Measurements from ENCODE around the gene PID1.

Gene PID1

GRCh38 chr2:229257985-229258384 lies 13.1 kb downstream of the PID1 start:
- no peak for ATAC-seq

DNA sequence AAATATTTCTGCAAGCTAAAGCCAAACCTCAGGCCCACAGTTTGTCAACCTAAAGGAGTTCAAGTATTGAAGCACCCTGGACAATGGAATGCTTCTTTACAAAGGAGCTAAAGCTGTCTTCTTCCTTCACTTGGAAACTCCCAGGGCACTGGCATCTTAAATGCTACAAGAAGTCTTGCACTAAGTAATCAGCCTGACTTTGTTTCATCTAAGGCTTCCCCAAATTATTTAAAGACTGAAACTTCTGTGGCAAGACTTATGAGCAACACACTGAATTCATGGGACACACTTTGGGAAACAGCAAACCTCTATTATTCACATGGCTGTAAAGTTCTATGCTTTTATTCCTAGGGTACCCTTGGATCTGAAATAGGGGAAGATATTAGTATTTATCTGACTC lies 14.7 kb downstream of the PID1 start:
- ATAC-seq, result no peak

GRCh38 chr2:229254206-229254605 lies 16.9 kb downstream of the PID1 start:
- no peak for ATAC-seq

- ATAC-seq, result no peak
Observed at GRCh38 chr2:229252996-229253395, 18.1 kb downstream of the PID1 start.

- ATAC-seq, result no peak
Observed at GRCh38 chr2:229252280-229252679, 18.8 kb downstream of the PID1 start.

- no peak for ATAC-seq
Observed at GRCh38 chr2:229249536-229249935, 21.6 kb downstream of the PID1 start.

GRCh38 chr2:229246334-229246733 lies 24.8 kb downstream of the PID1 start:
- ATAC-seq, result no peak

GRCh38 chr2:229244975-229245374 lies 26.1 kb downstream of the PID1 start:
- no peak for ATAC-seq

DNA sequence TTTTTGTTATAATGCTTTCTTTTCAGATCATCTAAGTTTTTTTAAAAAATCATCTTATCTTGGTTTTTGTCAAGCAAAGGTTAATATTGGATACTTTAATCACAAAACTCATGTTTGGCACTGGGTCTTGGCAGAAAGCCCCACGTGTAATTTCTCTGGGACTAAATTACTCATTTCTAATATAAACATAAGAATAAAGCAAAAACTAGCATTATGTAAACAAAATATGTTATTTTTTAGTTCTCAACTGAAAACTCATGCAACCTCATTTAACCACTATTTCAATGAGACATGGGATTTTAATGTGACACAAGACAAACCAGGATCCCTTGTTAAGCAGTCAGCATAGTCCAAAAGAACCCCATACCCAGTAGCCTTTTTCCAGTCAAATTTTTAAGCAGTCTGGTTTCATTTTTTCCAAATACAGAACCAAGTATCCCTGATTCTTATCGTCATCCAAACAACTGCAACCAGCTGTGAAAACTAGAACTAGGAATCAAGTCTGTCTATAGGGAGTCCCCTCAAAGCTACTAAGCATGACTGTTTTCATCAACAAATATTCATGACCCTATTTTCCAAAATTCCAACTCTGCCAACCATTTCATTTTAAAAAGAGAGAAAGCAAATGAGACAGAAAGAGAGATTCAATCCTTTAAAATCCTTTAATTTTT lies 27.1 kb downstream of the PID1 start:
- ATAC-seq, result no peak

- ATAC-seq, result no peak
Observed at GRCh38 chr2:229240984-229241491, 30.0 kb downstream of the PID1 start.

GRCh38 chr2:229239021-229239420 lies 32.1 kb downstream of the PID1 start:
- no peak for ATAC-seq

GRCh38 chr2:229237270-229237669 lies 33.8 kb downstream of the PID1 start:
- no peak for ATAC-seq

GRCh38 chr2:229235131-229235914 lies 35.8 kb downstream of the PID1 start:
- no peak for ATAC-seq

DNA sequence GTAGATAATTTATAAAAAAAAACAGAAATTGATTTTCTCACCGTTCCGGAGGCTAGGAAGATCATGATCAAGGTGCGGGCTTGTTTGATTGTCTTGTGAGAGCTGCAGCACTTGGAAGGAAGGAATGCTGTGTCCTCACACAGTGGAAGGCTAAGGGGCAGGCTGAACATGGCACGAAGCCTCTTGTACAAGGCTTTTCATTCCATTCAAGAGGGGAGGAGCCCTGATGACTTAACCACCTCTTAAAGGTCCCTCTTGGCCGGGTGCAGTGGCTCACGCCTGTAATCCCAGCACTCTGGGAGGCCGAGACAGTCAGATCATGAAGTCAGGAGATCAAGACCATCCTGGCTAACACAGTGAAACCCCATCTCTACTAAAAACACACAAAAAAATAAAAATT lies 39.2 kb downstream of the PID1 start:
- ATAC-seq, result no peak

- no peak for ATAC-seq
Observed at GRCh38 chr2:229231328-229231868, 39.7 kb downstream of the PID1 start.

DNA sequence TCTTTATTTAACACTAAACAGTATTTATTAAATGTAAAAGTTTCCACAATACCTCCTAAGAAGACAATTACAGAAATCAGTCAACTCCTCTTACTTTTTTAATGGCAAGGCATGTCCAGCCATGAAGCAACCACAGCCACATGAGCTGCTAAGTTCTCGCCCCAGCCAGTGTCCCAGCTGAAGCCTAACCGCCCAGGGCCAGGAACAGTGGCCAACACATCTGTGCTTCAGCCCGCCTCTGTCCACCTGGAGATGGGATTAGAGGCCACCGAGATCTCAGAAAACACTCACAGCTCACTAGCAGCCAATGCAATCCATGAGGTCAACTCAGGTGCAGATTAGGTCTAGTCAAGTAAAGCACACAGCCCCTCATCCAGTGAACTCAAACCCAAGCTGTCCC lies 40.2 kb downstream of the PID1 start:
- ATAC-seq, result no peak

DNA sequence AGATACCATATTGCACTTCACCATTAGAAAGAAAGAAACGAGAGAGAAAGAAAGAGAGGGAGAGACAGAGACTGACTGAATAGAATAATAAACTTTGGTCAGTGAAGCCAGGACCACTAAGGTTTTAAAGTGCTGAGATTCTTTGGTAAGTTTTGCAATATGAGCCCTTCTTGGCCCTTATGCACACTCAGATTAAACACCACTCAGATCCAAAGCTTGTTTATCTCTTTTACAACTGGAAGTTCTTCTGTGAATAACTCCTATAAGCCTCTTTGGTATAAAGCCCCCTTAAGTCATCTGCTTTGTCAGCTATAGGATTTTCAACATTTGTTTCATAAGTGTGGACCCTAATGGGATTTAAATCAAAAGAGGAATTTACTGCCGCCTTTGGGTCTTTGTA lies 40.8 kb downstream of the PID1 start:
- no peak for ATAC-seq

GRCh38 chr2:229226382-229226781 lies 44.7 kb downstream of the PID1 start:
- no peak for ATAC-seq

DNA sequence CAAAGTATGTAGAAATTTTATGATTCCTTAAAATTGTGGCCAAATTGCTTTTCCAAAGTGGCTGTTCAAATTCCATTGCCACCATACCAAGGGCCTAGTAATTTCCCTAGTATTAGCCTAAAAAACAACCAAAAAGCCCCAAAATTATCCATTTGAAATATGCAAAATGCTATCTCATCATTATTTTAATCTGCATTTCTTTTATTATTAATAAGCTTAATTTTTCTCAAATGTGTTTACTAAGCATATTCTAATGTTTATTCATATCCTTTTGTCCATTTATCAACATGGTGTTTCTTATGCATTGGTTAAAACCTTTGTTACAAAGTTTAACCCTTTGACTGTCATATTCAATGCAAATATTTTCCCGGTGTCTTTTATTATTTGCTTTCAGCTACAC lies 48.0 kb downstream of the PID1 start:
- no peak for ATAC-seq

DNA sequence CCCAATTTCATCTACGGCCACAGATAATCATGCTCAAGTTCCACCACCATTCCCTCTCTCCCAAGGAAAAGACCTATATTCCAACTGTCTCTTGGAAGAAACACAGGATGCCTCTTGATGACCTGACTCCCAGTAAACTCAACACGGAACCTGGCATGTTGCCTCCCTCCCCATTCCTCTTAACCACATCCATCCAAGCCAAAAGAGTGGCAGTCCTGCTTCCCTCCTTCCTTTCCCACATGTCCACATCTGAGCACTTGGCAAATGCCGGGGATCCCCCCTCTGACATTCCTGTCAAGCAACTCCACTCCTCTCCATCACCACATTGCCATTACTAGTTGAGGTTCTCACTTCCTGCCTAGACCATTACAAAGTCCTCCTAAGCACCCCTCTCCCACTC lies 49.4 kb downstream of the PID1 start:
- no peak for ATAC-seq

GRCh38 chr2:229220254-229220653 lies 50.8 kb downstream of the PID1 start:
- ATAC-seq, result no peak

GRCh38 chr2:229218329-229218921 lies 52.7 kb downstream of the PID1 start:
- no peak for ATAC-seq

DNA sequence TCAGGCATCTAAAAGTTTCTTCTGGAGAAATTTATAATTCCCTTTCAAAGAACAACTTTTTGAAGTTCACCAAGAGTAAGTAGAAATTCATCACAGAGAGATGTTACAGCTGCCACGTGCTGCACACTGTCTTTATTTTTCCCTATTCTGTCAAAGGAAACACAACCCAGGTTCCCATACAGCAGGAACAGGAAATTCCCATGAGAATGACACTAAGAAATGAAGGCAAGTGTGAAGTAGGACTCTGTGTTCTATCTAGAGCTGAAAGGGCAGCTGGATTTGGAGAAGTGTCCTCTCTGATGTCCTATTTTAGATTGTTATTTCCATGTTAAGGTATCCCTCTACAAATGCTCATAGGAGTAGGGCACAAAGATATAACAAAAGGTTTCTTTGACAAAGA lies 58.8 kb downstream of the PID1 start:
- no peak for ATAC-seq

- ATAC-seq, result no peak
Observed at GRCh38 chr2:229210641-229211040, 60.4 kb downstream of the PID1 start.

All from activated CD4-positive, CD25-positive, alpha-beta regulatory T cell treated with anti-CD3 and anti-CD28 coated beads, Interleukin-2, amount 50 U/mL, for 24 hours (primary cell).